ENCODE measurements around the gene A1BG. TPM values are rescaled to one million over a fixed set of nuclear protein-coding genes. Genes with fewer than 3 reads are reported as not detected.
A peak's percentile ranks its signal among the peaks of the same experiment; 100 is the strongest.
"Not testable (repeated sequence)": the region's sequence is repeated elsewhere in the genome, so short reads cannot be mapped to it uniquely, and the experiment has no call there.

A1BG gene
- polyA plus RNA-seq, 5 donors = 0.90 to 4.6 (median 1.9) TPM

DNA sequence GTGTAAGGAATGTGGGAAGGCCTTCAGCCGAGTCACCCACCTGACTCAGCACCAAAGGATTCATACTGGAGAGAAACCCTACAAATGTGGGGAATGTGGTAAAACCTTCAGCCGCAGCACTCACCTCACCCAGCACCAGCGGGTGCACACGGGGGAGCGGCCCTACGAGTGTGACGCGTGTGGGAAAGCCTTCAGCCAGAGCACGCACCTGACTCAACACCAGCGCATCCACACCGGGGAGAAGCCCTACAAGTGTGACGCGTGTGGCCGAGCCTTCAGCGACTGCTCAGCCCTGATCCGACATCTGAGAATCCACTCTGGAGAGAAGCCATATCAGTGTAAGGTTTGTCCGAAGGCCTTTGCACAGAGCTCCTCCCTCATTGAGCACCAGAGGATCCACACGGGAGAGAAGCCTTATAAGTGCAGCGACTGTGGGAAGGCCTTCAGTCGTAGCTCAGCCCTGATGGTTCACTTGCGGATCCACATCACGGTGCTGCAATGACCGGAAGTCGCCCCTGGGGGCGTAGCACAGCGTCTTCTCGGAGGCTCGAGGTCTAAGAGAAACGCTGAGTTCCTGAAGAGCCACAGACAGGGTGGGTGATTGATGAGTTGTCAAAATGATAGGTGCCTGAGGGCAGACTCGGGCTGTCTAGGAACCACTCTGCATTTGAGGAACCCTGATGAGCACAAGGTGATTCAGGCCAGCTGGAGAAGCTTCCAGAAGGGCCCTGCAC, 14.3 kb downstream of the A1BG start:
- no peak for DNase-seq

DNA sequence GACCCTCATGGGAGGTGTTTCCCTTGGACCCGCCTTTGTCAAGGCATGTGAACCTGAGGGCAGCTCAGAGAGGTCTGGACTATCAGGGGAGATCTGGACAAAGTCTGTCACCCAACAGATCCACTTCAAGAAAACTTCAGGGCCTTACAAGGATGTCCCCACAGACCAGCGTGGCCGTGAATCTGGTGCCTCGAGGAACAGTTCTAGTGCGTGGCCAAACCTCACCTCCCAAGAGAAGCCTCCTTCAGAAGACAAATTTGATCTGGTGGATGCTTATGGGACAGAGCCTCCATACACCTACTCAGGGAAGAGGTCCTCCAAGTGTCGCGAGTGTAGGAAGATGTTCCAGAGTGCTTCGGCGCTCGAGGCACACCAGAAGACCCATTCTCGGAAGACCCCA, 15.0 kb downstream of the A1BG start:
- DNase-seq = no peak

DNA sequence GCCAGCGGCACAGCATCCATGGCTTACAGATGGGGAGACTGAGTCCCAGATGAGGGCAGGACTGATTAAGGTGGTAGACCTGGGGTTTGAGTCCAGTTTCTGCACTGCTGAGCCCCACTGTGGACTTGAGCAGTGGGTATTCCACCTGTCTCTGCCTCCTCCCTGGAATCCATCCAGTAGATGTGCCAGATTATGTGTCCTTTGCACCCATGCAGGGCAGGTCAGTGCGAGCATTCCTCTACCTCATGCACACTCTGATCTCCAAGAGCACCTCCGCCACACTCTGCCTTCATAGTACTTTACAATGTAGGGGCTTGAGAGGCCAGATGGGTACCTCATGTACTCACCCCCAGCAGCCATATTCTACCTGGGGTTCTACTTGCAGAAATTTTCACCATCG, 16.5 kb downstream of the A1BG start:
- no peak for DNase-seq

DNA sequence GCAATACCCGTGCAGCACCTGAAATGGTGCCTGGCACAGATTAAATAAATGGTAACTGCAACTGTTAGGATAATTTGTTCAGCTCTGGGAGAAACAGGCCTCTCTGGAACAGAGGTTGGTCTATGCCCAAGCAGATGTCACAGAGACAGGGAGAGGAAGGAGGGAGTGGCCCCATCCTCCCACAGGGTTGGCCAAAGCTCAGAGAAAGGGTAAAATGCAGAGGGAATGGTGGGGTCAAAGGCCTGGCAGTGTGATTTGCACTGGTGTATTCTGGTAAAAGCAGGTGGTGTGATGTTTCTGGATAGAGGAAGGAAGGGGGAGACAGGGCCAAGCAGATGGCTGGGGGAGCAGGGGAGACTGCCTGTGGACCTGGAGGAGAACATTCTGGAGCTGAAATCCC, 17.1 kb downstream of the A1BG start:
- DNase-seq = no peak

DNA sequence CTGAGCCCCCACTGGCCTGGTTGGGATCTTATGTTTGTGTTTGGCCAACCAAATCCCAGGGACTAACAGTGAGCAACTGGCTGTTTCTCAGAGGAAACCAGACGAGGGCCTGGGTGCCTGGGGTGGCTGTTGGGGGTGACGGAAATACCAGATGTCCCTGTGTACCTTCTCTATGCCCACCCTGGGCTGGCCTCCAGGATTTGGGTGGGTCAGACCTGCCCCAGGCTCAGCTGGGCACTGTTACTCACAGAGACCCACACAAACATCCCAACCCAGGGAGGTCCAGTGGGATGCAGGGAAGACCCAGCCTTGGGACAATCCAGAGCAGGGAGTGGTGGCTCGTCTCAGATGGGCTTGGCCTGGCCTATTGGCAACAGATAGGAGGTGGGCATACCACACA, 17.7 kb downstream of the A1BG start:
- DNase-seq = no peak

DNA sequence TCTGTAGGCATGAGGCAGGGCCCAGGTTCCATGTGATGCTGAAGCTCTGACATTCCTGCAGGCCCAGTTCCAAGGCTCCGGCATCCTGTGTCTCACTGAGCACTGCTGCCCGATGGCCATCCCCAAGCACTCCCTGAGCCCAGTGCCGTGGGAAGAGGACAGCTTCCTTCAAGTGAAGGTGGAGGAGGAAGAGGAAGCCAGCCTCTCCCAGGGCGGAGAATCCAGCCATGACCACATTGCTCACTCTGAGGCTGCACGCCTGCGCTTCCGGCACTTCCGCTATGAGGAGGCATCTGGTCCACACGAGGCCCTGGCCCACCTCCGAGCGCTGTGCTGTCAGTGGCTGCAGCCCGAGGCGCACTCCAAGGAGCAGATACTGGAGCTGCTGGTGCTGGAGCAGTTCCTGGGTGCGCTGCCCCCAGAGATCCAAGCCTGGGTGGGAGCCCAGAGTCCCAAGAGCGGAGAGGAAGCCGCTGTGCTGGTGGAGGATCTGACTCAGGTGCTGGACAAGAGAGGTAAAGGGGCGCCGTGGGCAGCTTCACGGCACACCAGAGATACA, 18.5 kb downstream of the A1BG start:
- DNase-seq = no peak

DNA sequence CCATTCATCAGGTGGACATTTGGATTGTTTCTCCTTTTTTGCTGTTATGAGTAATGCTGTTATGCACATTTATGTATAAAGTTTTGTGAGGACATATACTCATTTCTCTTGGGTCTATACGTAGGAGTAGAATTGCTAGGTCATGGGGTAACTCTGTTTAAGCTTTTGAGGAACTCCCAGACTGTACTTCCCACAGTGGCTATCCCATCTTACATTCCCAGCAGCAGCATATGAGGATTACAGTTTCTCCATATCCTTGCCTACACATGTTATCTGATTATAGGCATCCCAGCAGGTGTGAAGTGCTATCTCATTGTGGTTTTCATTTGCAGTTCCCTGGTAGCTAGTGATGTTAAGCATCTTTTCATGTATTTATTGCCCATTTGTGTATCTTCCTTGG, 20.6 kb downstream of the A1BG start:
- DNase-seq = no peak

DNA sequence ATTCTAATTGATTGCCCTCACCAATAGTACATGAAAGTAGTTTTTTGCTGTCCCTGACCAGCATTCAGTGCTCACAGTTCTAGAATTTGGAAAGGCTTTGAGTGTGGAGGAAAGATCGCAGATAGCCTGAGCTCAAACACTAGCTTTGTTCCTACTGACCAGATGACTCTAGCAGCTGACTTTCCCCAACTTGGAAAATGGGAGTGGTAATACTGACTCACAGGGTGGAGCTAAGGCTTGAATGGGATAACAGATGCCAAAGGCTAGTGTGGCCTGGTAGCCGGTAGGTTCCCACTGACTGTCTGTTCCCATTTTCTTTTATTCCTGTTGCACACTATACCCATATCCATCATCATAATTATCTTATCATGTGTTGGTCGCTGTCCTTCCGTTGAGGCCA, 22.8 kb downstream of the A1BG start:
- DNase-seq = no peak

DNA sequence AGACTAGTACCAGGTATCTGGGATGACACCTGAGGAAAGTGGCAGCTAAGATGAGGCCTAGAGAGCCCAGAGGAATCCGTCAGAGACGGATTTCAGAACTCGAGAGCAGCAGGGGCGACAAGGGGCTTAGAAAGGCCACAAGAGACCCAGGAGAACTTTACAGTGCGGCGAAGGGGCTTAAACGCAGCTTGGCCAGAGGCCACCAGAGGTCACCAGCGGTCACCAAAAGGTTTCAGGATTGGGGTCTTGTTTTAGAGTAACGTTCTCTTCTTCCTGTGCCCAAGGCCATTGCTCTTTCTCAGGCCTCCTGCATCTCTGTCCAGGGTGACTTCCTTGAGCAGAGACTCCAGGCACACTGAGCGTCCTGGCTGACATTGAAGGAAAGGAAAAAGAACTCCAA, 24.3 kb downstream of the A1BG start:
- no peak for DNase-seq

DNA sequence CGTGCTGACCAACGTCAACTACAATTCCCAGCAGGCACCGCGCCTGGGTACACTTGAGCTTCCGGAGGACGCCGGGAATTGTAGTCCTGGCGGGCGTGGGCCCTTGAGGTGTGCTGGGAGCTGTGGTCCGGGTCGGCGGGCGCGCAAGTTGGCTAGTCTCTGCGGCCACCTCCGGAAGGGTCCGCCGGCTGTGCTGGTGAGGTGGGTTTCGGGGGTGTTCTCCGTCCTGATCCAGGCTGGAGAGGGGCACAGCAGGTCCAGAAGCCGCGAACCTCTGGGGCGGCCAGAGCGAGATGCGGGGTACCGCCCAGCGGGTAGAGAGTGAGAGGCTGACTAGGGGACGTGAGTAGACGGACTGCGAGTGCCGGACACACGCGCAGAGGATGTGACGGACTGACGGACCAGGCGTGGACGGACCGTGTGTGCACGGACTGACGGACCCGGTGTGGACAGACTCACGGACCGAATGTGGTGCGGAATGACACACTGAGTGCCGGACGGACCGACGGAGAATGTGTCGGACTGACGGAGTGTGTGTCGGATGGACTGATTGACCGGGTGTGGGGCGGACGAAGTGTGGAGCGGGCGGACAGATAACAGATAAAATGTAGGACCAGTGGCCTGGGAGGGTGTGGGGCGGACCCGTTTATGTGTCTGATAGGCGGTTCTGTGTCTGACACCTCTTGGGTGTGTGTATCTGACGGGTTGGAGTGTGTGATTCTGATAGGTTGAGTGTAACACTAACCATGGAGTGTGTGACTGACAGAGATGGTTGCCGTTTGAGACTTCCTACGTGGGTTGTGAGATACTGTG, 26.2 kb downstream of the A1BG start, which contains the start of gene ZSCAN22:
TSS of gene ZSCAN22 (plus strand) at position 81 of the 813 bp plus-strand sequence. CDS start 7,809 bp downstream, outside the sequence.
- peak; percentile 93 to 95 for DNase-seq

DNA sequence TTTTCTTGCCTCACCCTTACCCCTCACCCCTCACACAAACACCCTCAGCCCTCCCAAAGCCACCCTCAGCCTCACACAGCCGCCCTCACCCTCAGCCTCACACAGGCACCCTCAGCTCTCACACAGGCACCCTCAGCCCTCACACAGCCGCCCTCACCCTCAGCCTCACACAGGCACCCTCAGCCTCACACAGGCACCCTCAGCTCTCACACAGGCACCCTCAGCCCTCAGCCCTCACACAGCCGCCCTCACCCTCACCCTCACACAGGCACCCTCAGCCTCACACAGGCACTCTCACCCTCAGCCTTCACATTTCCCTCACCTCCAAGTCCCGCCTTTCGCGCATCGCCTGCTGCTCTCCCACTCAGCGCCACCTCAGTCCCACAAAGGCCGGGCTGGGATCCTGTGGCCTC, 26.8 kb downstream of the A1BG start:
- DNase-seq = no peak

DNA sequence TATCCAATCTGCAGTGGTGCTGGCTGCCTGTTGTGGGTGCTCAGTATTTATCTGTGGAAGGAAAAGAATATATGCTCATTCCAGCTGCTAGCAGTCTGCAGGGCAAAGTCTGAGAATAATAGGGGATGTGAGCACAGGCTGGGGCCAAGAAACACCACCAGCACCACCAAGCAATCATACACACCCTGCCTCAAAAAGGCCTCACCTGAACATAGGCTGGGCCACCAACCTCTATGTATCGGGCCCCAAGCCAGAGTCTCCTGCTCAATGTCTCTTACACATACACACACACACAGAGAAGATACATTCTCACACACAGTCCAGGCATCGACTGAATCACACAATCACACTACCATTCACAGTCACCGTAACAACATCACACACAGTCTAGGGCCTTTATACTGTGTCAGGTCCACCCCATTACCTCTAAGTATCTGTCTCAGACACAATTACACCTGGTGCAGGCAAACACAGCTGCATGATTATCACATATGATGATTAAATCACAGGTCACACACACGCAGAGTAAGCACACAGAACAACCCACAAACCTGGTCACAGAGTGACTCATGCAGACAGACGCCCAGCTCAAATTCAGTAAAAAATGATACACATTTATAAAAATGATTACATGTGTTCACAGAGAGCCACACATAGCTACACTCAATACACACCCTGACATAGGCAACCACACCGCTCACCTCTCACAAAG, 27.8 kb downstream of the A1BG start:
- DNase-seq = no peak

DNA sequence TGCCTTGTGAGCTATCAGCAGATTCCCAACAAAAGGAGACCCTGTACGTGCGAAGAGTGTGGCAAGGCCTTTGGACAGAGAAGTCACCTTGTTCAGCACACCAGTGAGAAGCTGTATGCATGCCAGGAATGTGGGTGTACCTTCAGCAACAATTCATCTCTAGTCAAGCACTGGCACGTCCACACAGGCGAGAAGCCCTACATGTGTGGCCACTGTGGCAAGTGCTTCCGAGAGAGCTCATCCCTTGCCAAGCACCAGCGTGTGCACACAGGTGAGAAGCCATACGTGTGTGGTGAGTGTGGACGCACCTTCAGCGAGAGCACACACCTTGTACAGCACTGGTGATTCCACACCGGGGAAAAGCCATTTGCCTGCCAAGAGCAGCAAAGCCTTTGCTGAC, 34.1 kb downstream of the A1BG start:
- DNase-seq = no peak

DNA sequence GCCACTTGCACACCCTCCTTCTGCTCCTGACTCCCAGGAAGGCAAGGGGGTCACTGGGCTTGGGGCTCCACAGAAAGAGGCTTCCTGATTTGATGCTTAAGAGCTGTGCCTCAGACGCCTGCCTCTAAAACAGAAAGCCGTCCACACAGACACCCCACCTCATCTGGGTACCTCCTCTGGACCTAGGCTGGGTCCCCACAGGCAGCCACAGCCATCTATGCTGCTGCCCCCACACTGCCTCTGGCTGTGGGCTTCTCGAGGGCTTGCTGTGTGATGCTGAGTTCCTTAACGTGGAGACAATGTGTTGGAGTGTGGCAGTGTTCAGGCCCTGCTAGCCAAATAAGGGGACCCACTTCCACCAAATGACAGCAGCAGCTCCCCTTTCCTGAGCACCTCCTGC, 35.0 kb downstream of the A1BG start:
- no peak for DNase-seq

DNA sequence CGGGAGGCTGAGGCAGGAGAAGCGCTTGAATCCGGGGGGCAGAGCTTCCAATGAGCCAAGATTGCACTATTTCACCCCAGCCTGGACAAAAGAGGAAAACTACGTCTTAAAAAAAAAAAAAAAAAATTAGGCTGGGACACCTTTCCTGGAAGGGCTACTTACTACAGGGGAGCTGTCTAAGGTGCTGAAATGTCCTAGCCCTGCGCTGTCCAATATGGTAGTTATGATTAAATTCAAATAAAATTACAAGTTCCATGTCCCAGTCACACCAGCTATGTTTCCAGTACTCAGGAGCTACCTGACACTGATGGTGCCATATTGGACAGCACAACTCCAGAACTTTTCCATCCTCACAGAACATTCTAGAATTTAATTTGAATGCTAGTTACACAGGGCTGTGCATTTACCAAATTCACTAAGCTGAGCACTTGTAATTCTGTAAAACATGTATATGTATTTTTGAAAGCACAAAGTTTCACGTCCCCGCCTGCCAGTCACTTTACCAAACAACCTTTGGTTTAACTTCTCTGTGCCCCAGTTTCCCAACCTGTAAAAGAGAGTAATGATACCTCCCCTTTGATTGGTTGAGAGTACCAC, 35.7 kb downstream of the A1BG start:
- DNase-seq = peak in 1 of 2 donors; percentile 14

DNA sequence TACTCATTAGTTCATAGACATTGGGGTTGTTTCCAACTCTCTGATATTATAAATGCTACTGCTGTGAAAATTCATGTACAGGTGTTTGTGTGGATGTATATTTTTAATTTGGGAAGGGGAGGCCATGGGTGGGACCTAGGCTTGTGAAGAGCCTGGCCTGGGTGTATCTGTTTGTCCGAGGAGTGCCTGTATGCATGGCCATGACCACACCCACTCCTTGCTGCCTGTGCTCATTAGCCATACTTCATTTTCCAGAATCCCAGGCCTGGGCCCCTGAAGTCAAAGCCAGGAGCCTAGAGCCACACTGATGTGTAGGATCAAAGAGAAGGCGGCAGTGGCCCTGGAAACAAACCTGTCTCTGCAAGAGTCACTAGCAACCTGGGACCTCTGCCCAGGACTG, 37.7 kb downstream of the A1BG start:
- no peak for DNase-seq

DNA sequence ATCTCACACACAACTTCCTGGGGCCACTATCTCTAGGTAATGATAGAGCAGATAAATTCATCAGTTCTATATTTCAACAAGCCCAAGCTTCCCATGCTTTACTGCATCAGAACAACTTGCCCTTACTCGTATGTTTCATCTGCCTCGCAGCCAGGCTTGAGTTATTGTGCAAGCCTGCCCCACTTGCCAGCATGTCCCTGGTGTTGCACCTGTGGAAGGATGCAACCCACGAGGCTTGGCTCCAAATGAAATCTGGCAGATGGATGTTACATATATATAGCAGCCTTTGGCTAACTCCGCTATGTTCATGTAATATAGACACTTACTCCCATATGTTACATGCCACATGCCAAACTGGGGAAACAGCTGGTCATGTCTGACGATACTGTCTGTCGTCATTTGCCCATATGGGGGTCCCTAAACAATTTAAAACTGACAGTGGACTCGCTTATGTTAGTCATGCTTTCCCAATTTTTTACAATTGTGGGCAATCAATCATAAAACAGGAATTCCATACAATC, 41.9 kb downstream of the A1BG start:
- no peak for DNase-seq

DNA sequence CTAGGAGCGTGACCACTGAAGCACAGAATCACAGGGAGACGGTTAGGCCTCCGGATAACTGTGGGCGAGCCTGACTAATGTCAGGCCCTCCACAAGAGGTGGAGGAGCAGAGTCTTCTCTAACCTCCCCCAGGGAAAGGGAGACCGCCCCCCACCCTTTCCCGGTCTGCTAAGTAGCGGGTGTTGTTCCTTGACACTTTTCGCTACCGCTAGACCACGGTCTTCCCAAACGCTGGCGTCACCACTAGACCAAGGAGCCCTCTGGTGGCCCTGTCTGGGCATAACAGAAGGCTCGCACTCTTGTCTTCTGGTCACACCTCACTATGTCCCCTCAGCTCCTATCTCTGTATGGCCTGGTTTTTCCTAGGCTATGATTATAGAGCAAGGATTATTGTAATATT, 42.6 kb downstream of the A1BG start:
- DNase-seq = not testable (repeated sequence)

DNA sequence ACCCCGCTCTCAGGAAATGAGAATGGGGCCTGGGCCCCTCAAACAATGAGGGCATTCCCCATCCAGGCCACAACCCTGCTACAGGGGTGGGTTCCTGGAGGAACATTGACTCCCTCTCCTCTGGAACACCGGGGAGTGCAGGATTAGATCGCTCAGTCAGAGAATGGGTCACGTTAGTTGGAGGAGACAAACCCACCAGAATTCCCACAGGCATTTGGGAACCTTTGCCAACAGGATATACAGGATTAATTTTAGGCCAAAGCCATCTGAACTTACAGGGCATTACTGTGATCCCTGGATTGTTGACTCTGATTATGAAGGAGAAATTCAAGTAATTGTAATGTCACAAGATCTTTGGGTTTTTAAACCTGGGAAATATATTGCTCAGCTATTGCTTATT, 45.6 kb downstream of the A1BG start:
- no peak for DNase-seq

DNA sequence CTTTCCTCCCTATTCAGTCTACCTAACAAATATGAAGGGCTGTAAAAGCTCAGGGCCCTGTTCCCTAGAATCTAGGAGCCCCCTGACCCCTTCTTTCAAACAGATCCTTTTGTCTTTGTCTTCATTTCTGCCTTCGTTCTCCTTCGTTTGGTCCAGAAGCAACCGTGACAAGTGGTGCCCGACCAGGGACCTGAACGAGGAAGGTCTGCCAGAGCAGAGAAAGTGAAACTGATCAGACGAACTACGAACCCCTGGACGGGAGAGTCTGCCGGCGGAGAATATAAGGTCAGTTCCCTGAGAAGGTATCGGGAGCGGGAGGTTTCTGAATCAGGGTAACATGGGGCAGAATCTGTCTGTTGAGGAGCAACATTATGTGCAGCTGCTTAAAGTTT, 47.4 kb downstream of the A1BG start:
- DNase-seq = no peak

DNA sequence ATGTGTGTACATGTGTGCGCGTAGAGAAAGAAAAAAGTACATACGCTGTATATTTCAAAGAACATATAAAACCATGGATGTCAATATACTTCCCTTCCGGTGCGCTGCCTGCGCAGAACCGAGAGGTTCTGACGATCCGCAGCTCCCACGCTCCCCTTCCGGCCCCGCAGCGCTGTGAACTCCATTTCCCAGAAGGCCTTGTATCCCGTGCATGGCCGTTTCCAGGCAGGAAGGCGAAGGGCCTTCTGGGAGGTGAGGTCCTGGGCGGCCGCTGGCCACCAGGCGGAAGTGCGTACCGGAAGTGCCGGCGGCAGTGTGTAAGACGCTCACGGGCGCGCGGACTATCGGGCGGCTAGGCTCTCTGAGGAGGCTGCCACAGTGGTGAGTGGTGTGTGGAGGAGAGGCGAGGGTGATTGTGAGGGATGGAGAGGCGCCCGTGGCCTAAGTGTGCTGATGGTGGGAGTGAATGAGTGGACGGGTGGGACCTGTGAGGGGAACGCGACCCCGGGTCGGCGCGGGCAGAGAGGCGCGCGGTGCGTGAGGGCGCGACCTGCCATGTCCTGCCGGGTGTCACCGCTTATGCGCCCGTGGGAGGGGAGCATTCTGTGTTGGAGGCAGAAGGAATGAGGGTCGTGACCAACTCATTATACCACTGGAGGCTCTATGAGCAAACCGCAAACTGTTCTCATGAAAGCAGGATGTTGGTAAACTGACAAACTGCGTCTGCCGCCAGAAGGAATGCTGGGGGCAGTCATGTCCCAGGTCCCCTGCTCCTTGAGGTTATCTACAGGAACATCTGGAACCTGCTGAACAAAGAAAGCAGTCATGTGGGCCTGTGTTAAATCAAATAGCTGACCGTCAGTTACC, 48.0 kb downstream of the A1BG start, which contains the start of gene ERVK3-1:
TSS of gene ERVK3-1 (plus strand) at position 313 of the 867 bp plus-strand sequence. CDS start 6,792 bp downstream, outside the sequence.
- DNase-seq = peak; percentile 94

Measured in right lung (tissue), 5 donors.